Cerebellar nuclear complex (tissue), 1 donor: ENCODE results near the gene ERG.

Source experiments
- DNase-seq, 2 experiments: peaks; one replicate each; lab custom pipeline; 2025; lab: John Stamatoyannopoulos, UW

The ERG gene

GRCh38 chr21:38434913-38435533 is 63.3 kb downstream of the ERG start:
- DNase-seq: no peak

GRCh38 chr21:38433471-38433870 is 64.8 kb downstream of the ERG start:
- no peak for DNase-seq

DNA sequence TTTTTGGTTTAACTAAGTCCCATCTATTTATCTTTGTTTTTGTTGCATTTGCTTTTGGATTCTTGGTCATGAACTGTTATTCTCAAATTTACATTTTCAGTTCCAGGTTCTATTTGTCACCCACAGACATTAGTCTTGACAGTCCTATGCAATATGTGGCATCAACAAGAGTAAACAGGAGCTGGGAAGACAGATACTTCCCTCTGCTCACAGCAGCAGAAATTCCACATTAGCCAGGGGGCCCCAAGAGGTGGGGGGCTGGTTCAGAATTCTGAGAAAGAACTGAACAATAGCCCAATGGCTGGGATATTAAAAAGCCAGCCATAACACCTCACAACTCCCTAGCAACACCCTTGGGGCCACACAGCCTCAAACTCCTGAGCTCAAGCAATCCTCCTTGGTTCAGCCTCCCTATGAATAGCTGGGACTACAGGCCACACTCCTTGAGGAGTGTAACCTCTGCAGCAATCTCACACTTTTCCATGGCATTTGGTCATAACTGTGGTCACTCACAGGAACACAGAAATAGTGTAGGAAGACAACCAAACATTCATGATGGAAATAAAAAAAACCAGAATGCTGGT is 67.8 kb downstream of the ERG start:
- DNase-seq: no peak

DNA sequence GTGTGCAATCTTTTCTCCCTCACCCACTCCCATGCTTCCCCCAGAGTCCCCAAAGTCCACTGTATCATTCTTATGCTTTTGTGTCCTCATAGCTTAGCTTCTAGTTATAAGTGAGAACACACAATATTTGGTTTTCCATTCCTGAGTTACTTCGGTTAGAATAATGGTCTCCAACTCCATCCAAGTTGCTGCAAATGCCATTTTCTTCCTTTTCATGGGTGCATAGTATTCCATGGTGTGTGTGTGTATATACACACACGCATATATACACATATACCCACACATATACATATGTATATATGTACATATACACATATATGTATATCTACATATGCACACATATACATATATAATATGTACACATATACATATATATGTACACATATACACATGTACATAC is 69.3 kb downstream of the ERG start:
- DNase-seq: no peak

- no peak for DNase-seq
These were observed 70.1 kb downstream of the ERG start for GRCh38 chr21:38428211-38428610.

GRCh38 chr21:38424305-38425019 is 73.8 kb downstream of the ERG start:
- DNase-seq: no peak

GRCh38 chr21:38422082-38422481 is 76.2 kb downstream of the ERG start:
- DNase-seq: no peak

GRCh38 chr21:38420140-38420539 is 78.1 kb downstream of the ERG start:
- DNase-seq: no peak

DNA sequence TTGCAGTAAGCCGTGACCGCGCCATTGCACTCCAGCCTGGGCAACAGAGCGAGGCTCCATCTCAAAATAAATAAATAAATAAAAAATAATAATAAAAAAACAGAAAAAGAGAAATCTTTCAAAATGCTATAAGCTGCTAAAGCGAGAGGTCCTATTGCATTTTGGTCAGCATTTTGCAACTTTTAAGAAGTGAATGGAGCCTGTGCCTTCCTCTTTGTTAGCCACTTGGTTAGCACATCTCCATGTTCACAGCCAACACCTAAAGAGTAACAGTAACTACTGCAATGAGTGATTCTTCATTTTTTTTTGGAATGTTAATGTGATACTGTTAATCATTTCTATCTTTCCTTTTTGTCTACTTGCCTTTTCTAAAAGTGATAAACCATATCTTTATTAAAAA is 80.6 kb downstream of the ERG start:
- no peak for DNase-seq

- no peak for DNase-seq
These were observed 81.5 kb downstream of the ERG start for GRCh38 chr21:38416791-38417190.

DNA sequence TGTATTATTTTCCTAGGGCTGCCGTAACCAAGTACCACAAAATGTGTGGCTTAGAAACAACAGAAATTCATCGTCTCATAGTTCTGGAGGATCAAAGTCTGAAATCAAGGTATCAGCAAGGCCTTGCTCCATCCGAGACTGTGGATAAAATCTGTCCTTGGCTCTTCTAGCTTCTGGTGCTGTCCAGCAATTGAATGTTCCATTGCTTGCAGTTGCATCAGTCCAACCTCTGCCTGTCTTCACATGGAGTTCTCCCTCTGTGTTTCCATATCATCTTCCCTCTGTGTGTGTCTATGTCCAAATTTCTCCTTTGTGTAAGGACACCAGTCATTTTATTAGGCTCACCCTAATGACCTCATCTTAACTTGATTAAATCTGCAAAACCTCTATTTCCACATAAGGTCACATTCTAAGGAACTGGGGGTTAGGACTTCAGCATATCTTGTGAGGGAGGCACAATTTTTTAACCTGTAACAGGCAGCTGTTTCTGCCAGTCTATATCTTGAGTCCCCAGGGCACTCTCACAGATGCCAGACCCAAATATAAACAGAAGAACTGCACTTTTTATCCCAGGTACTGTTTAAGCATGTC is 84.2 kb downstream of the ERG start:
- no peak for DNase-seq

DNA sequence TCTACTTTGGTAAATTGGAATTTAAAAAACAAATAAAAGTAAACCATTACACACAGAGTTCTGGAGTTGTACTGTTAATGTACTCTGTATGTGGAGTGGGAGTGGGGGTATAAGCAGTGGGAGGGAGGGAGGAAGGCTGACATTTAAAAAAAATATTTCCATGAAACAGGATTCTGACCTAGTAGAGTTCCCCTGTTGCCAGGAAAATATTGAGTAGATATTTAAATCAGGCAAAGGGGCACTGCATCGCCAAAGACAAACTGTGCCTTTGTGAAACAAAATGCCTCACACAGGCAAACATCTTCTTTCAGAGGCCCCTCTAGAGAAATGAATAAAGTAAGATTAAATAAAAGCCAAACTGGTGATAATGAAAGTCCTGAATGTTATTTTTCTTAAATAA is 87.8 kb downstream of the ERG start:
- DNase-seq: no peak

DNA sequence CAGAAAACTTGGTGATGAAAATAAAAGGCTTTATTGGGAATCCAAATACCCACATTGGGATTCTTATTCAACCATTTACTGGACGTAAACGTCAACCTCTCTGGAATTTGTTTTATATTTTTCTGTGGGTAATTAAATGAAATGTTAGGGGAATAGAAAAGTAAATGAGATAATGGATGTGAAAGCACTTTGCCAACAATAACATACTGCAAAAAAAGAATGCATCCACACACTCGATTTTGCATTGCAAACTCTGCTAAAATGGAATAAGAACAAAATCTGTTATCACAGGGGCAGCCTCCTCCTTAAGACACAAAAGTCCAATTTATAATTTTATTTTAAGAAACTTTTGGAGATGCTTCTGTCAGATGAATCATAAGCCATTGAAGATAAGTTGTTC is 88.4 kb downstream of the ERG start:
- no peak for DNase-seq

GRCh38 chr21:38404177-38404576 is 94.1 kb downstream of the ERG start:
- no peak for DNase-seq

DNA sequence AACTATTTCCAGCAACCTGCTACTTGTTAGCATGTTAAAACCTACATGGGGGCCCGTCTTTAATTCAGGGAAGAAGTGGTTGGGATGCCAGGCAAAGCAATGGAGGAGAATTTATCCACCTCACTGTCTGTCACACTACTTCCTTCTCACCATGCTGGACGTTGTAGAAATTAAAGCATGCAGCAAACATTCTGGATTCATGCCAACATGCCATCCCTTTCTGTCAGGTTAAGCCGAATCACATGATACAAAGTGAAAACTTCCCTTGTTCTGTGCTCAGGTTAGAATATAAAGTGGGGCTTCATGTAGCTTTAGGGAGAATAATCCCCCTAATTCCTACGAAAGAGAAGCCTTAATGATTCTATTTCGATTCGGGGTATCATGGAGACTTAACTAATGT is 95.5 kb downstream of the ERG start:
- no peak for DNase-seq

- DNase-seq: no peak
These were observed 96.0 kb downstream of the ERG start for GRCh38 chr21:38402291-38402690.

GRCh38 chr21:38401191-38401926 is 96.9 kb downstream of the ERG start:
- no peak for DNase-seq

DNA sequence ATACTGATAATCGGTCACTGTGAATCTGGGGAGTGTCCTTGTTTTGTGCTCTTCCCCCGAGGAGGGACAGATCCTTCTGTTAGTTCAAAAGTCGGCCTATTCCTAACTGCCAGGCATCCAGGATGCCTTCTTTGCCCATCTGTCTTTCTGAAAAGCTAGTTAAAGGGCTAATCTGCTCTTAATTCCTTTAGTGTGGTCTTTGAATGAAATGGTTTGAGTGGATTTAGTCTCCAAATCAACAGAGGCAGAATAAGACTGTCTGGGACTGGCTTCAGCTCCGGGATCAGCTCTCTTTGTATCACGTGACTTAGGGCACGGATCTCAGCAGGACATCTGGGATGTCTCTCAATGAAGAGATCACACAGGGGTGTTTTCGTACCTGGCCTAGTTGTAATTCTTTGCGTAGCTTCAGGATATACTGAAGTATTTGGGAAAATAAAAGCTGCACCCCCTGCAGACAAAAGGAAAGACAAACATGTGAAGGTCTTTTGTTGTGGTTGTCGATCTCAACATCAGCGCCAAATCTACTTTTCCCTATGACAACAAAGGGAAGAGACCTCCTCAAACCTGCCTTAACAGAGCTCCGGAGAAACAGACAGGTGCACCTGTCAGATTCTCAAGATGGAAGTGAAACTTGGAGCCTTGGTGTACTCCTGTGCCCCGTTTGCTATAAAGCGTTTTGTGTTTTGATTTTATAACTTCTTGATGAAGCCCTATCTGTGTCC is 97.9 kb downstream of the ERG start:
- DNase-seq: no peak

GRCh38 chr21:38399103-38399502 is 99.2 kb downstream of the ERG start:
- no peak for DNase-seq

GRCh38 chr21:38396325-38396724 is 102.0 kb downstream of the ERG start:
- DNase-seq: no peak

- no peak for DNase-seq
These were observed 102.7 kb downstream of the ERG start for GRCh38 chr21:38395581-38395980.

GRCh38 chr21:38392661-38393060 is 105.6 kb downstream of the ERG start:
- DNase-seq: no peak
